Activated T-cell treated with anti-CD3 and anti-CD28 coated beads, Interleukin-2, amount 50 U/mL, for 24 hours (primary cell): ENCODE measurements around the gene BACH1.

ENCODE experiments used
- DNase-seq: peaks from one replicate; pipeline ENCODE4 v3.0.0-alpha.2; 2020
- H3K27ac Mint-ChIP-seq: 2 replicates; pipeline ENCODE4 v1.8.0; 2020; ENCODE audit warnings: mild to moderate bottlenecking, mixed read lengths
- H3K27me3 Mint-ChIP-seq: 2 replicates; pipeline ENCODE4 v1.8.0; 2020; ENCODE audit warnings: mixed read lengths
- H3K36me3 Mint-ChIP-seq: 2 replicates; pipeline ENCODE4 v1.8.0; 2020; ENCODE audit warnings: low read depth, mixed read lengths
- H3K4me1 Mint-ChIP-seq: 2 replicates; pipeline ENCODE4 v1.8.0; 2020; ENCODE audit warnings: low read depth, mixed read lengths
- H3K4me3 Mint-ChIP-seq: 2 replicates; pipeline ENCODE4 v1.8.0; 2020; ENCODE audit warnings: mild to moderate bottlenecking, moderate library complexity, mixed read lengths
- H3K9me3 Mint-ChIP-seq: 2 replicates; pipeline ENCODE4 v1.8.0; 2020; ENCODE audit warnings: mixed read lengths

Gene BACH1

DNA sequence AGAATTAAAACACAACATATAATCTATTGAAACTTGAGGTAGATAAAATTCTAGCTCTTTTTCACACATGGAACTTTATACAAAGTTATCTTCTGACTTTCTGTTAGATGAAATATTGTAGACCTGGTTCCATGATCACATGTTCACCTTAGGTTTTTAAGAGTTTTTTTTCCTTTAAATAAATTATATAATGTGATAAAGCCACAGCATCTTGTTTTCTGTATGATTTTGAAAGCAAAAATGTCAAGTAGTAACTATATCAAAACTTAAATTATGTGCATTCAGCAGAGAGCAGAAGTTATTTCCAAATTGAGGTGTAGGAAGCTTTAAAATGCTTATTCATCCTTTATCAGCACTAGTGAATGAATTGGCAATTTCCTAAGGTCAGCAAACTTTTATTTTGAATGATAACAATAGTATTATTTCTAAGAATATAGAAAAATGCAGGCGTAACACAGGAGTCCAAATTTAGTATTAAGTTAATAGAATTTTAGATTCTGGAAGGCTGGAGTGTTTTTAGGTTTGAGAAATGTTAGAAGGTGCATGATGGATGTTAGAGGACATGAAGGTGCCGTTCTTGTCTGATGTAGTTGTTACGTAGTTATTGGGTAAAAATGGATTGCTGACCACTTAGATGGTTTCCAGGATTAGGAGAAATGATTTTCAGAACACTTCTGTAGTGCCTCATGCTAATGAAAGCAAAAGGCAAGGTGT is 17.5 kb downstream of the BACH1 start:
- Mint-ChIP-seq H3K4me1 (peaks cover 70% of the 10 kb centered on the region), H3K9me3 (peaks cover 2% of the 10 kb centered on the region), H3K4me3 (no peak overlapping the region), H3K36me3 (peaks cover 40% of the 10 kb centered on the region), H3K27me3 (no peaks in the 10 kb centered on the region), H3K27ac (no peak overlapping the region)
- no peak for DNase-seq

DNA sequence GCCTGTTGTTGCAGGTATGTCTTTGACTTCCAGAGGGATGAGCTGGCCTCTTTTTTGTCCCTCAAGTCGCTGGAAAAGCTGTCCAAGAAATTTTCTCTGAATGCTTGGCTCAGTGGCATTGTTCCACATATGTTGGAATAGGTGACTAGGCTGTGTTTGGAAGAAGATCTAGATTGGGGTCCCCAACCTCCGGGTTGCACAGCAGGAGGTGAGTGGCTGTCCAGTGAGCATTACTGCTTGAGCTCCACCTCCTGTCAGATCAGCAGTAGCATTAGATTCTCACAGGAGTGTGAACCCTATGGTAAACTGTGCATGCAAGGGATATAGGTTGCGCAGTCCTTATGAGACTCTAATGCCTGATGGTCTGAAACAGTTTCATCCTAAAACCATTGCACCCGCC is 18.1 kb downstream of the BACH1 start:
- Mint-ChIP-seq H3K4me1 (peaks cover 69% of the 10 kb centered on the region), H3K4me3 (no peak overlapping the region), H3K27ac (no peak overlapping the region), H3K9me3 (peaks cover 5% of the 10 kb centered on the region), H3K36me3 (peaks cover 39% of the 10 kb centered on the region), H3K27me3 (no peaks in the 10 kb centered on the region)
- DNase-seq, result no peak

DNA sequence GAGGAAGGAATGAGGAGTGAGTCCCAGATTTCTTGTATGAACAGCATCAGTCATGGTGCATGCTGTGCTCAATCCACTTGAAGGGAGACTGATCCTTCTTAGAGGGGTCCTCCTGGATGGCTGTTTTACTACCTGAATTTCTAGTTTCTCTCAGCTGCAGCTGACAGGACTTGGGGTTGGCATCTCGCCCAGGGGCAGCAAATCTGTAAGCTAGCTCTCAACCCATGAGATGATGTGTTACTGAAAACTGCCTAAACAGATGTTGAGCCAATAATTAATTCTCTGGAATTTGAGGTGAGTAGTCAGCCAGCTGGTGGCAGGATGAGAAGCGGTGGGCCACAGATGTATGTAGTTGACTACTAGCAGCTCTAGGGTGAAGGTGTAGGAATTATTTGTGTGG is 19.6 kb downstream of the BACH1 start:
- Mint-ChIP-seq H3K9me3 (peaks cover 6% of the 10 kb centered on the region), H3K36me3 (peaks cover 45% of the 10 kb centered on the region), H3K4me3 (no peak overlapping the region), H3K27ac (no peak overlapping the region), H3K4me1 (peaks cover 56% of the 10 kb centered on the region), H3K27me3 (no peaks in the 10 kb centered on the region)
- DNase-seq, result no peak

DNA sequence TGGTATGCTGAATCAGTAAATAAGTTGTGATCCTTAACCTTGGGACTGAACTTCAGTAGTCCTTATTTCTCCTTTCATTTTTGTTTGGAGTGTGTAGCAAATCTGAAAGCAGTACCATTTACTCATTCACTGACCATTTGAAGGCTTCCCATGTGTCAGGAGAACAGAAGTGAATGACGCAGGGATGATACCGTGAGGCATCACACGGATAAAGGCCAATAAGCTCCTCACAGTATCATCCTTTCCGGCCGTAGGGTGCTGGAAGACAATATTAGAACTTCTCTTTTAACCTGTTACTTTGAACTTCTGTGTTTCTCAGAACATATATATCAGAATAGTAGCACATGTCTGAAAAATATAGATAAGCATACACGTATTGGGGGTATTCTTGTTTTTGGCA is 21.3 kb downstream of the BACH1 start:
- Mint-ChIP-seq H3K9me3 (peaks cover 6% of the 10 kb centered on the region), H3K27ac (no peak overlapping the region), H3K4me3 (no peak overlapping the region), H3K4me1 (peaks cover 41% of the 10 kb centered on the region), H3K27me3 (no peaks in the 10 kb centered on the region), H3K36me3 (peaks cover 54% of the 10 kb centered on the region)
- no peak for DNase-seq

DNA sequence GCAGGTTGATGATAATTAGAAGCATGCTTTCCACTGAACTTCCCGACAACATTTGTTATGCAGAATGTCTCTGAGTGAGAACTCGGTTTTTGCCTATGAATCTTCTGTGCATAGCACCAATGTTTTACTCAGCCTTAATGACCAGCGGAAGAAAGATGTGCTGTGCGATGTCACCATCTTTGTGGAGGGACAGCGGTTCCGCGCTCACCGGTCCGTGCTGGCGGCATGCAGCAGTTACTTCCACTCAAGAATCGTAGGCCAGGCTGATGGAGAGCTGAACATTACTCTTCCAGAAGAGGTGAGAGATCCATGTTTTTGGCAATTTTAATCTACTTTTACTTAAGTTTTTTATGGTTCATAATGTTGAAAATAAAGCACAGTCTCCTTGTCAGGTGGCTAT is 22.5 kb downstream of the BACH1 start:
- peaks cover 37% of the 10 kb centered on the region for H3K4me1 Mint-ChIP-seq
- no peak for DNase-seq
- H3K4me3 Mint-ChIP-seq, result no peak overlapping the region
- peaks cover 62% of the 10 kb centered on the region for H3K36me3 Mint-ChIP-seq
- H3K27me3 Mint-ChIP-seq, result no peaks in the 10 kb centered on the region
- H3K27ac Mint-ChIP-seq, result no peak overlapping the region
- H3K9me3 Mint-ChIP-seq, result peaks cover 6% of the 10 kb centered on the region

DNA sequence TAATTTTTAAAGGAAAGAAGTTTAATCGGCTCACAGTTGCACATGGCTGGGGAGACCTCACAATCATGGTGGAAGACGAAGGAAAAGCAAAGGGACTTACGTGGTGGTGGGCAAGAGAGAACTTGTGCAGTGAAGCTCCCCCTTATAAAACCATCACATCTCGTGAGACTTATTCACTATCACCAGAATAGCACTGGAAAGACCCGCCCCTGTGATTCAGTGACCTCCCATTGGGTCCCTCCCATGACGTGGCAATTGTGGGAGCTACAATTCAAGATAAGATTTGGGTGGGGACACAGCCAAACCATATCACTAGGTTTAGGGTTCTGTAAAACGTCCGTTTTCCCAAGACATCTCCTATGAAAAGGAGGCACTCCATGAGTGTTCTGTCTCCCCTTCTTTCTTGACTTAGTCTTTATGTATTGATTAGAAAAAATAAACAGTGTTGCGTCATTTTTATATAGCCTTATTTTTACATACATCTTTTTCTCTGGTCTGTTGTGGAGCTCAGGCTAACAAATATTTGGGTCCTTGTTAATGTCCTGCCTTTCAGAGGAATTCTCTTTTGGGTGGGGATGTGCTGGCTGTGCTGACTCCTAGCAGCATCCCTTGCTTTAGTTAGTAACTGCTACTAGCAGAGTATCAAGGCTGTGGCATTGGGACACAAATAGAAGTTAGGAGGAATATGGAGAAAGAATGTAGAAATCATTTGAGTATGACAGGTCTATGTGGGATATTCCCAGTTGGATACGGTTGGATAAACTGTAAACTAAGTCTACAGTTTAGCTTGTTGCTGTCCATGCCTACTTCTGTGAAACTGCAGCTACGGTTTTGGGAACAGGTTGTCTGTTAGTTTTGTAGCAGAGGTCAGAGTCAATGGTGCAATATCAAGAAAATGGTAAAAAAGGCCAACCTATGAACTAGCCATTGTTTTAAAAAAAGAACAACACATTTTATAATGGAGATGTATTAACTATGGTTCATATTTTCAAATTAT is 23.5 kb downstream of the BACH1 start:
- peaks cover 72% of the 10 kb centered on the region for H3K36me3 Mint-ChIP-seq

DNA sequence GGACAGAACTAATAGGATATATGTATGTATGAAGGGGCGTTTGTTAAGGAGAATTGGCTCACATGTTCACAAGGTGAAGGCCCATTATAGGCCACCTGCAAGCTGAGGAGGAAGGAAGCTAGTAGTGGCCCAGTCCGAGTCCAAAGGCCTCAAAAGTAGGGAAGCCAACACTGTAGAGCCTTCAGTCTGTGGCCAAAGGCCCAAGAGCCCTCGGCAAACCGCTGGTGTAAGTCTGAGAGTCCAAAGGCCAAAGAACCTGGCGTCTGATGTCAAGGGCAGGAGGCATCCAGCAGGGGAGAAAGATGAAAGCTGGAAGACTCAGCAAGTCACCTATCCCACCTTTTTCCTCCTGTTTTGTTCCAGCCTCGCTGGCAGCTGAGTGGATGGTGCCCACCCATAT is 24.5 kb downstream of the BACH1 start:
- no peaks in the 10 kb centered on the region for H3K27me3 Mint-ChIP-seq

More for the DNA sequence above, 23.5 kb downstream of the BACH1 start:
- H3K4me1 Mint-ChIP-seq, result peaks cover 30% of the 10 kb centered on the region
- DNase-seq, result no peak
- H3K27ac Mint-ChIP-seq, result no peak overlapping the region
- peaks cover 6% of the 10 kb centered on the region for H3K9me3 Mint-ChIP-seq
- no peaks in the 10 kb centered on the region for H3K27me3 Mint-ChIP-seq
- no peak overlapping the region for H3K4me3 Mint-ChIP-seq

DNA sequence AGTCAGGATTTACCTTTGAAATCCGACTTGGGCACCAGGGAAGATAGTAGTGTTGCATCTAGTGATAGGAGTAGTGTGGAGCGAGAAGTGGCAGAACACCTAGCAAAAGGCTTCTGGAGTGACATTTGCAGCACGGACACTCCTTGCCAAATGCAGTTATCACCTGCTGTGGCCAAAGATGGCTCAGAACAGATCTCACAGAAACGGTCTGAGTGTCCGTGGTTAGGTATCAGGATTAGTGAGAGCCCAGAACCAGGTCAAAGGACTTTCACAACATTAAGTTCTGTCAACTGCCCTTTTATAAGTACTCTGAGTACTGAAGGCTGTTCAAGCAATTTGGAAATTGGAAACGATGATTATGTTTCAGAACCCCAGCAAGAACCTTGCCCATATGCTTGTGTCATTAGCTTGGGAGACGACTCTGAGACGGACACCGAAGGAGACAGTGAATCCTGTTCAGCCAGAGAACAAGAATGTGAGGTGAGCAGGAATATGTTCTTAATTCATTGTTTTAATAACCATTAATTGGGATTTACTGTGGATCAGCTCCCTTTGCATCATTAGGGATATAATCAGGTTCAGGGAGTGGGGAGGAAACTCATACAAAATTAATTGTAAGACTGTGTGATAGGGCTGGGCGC is 28.3 kb downstream of the BACH1 start:
- Mint-ChIP-seq H3K9me3 (no peaks in the 10 kb centered on the region), H3K4me3 (no peak overlapping the region), H3K36me3 (peaks cover 79% of the 10 kb centered on the region), H3K4me1 (peaks cover 9% of the 10 kb centered on the region), H3K27ac (no peak overlapping the region), H3K27me3 (no peaks in the 10 kb centered on the region)
- DNase-seq, result no peak

More for the DNA sequence above, 24.5 kb downstream of the BACH1 start:
- Mint-ChIP-seq H3K9me3 (peaks cover 6% of the 10 kb centered on the region), H3K36me3 (peaks cover 77% of the 10 kb centered on the region), H3K27ac (no peak overlapping the region), H3K4me1 (peaks cover 21% of the 10 kb centered on the region), H3K4me3 (no peak overlapping the region)
- no peak for DNase-seq

DNA sequence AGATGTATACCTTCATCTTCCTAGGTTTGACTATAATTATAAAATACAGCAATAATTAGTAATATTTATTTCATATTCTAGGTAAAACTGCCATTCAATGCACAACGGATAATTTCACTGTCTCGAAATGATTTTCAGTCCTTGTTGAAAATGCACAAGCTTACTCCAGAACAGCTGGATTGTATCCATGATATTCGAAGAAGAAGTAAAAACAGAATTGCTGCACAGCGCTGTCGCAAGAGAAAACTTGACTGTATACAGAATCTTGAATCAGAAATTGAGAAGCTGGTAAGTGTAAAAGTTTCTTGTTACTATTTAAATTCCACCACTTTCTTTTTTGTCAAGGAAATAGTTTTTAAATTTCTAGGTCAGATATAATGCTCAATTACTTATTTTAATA is 30.7 kb downstream of the BACH1 start:
- no peak for DNase-seq
- H3K4me1 Mint-ChIP-seq, result peaks cover 23% of the 10 kb centered on the region
- no peak overlapping the region for H3K4me3 Mint-ChIP-seq
- H3K27ac Mint-ChIP-seq, result no peak overlapping the region
- peaks cover 74% of the 10 kb centered on the region for H3K36me3 Mint-ChIP-seq
- no peaks in the 10 kb centered on the region for H3K9me3 Mint-ChIP-seq
- H3K27me3 Mint-ChIP-seq, result no peaks in the 10 kb centered on the region

DNA sequence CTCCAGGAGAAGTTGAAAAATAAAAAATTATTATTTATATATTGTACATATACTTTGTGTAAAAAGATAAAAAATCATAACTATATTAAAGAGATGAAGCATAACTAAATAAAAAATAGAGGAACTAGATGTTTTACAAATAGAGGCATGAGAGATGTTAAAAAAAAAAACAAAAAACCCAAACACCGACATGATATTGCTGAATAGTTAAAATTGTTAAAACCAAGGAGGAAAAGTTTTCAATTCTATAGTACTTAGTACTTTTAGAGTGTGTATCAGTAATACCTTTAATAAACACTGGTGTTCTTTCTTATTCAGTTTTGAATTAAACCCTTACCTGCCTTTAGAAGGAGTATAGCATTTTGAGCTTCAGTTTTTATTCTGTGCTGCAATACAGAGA is 32.1 kb downstream of the BACH1 start:
- Mint-ChIP-seq H3K4me1 (peaks cover 35% of the 10 kb centered on the region), H3K9me3 (no peaks in the 10 kb centered on the region), H3K36me3 (peaks cover 82% of the 10 kb centered on the region), H3K4me3 (no peak overlapping the region), H3K27ac (no peak overlapping the region), H3K27me3 (no peaks in the 10 kb centered on the region)
- no peak for DNase-seq

DNA sequence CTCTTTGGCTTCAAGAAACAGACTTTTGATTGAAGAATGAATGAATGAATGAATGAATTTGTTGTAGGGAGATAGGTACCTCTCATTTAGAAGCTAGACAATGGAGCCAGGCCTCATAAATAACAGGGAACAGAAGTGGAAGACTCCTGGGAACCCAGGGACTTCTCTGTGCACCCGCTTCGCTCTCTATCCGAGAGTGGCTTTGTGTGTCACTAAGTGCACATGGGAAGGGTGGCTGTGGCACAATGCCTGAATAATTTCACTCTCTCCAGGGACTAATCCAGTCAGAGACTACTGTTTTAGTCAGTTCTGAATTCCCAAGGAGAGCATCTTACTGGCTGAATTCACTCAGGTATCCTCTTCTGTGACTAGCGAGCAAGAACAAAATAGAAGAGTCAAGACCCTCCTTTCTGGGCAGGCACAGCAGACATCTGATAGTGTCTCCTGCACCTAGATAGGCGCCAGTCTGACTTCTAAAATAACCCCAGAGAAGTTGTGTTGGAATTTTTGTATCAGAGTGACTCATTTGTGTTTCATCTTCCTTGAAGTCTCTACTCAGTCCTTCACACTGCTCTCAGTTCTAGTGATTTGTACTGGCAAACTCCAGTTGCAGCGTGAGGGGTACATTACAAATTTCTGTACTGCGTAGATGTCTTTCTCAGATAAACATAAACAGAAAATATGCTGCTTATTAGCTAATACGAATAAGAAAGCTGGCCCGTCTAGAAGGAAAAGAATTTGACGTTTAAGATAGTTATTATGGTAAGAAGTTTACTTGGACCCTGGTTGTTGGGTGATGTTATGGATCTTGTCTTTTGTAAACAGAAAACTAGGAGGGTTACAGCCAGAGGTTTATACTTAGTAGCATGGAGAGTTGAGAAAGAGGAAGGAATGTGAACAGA is 34.0 kb downstream of the BACH1 start:
- DNase-seq, result no peak
- H3K4me3 Mint-ChIP-seq, result no peak overlapping the region
- H3K4me1 Mint-ChIP-seq, result peaks cover 41% of the 10 kb centered on the region
- H3K27me3 Mint-ChIP-seq, result no peaks in the 10 kb centered on the region
- no peaks in the 10 kb centered on the region for H3K9me3 Mint-ChIP-seq
- H3K27ac Mint-ChIP-seq, result peak overlapping the region; percentile 50
- peaks cover 78% of the 10 kb centered on the region for H3K36me3 Mint-ChIP-seq

DNA sequence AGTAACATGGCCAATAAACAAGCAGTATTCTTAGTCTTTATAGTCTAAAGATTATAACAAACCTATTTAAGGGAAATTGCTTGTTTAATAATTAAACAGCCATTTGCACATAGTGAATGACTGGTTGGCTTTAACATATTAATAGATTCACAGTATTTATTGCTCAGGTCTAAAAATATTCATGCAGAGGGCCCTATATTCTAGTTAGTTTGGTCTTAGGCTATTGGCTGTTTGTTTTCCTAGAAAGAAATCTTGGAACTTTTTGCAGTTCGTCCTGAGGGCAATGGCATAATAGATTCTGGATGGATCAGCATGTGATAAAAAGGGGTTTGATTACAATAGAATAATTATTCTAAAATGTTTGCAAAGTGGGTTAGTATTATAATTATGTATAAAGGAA is 34.7 kb downstream of the BACH1 start:
- no peak for DNase-seq
- no peaks in the 10 kb centered on the region for H3K9me3 Mint-ChIP-seq
- H3K36me3 Mint-ChIP-seq, result peaks cover 72% of the 10 kb centered on the region
- no peaks in the 10 kb centered on the region for H3K27me3 Mint-ChIP-seq
- H3K4me3 Mint-ChIP-seq, result no peak overlapping the region
- H3K27ac Mint-ChIP-seq, result no peak overlapping the region
- H3K4me1 Mint-ChIP-seq, result peaks cover 41% of the 10 kb centered on the region

DNA sequence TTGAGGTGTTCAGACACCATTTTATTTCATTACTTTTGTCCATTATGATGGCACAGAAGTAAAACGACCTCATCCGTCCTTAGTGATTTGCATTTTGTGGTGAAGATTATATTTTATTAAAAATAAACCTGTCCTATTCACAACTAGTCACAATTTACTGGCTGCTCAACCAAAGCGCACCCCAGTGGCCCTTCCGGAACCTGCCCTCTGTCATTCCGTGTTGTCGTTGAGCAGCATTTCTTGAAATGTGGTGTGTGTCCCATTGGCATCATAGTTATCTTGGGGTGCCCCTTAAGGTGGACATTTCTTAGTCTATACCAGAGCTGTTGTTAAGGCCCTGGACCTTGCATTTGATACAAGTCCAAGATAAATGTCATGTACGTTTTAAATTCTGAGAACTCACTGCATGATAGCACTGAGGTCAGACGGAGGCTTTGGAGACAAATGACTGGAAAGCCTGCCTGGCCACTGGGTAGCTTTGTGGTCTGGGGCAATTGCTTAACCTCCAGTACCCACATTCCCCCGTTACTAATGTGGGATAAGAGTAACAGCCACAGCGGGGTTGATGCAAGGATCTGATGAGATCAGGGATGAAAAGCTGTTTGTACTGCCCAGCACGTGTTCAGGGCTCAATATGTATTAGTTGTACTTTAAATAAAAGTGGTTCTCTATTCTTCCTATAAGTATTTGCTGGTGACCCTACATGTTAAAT is 36.2 kb downstream of the BACH1 start:
- Mint-ChIP-seq H3K4me3 (no peak overlapping the region), H3K4me1 (peaks cover 46% of the 10 kb centered on the region), H3K27me3 (no peaks in the 10 kb centered on the region), H3K36me3 (peaks cover 66% of the 10 kb centered on the region), H3K27ac (no peak overlapping the region), H3K9me3 (no peaks in the 10 kb centered on the region)
- DNase-seq, result no peak
